Activated CD4-positive, alpha-beta T cell treated with anti-CD3 and anti-CD28 coated beads for 1 hour (primary cell): ENCODE results near the gene USP30.
A peak's percentile ranks its signal among the peaks of the same experiment; 100 is the strongest.

Source experiments
- DNase-seq: peaks from one replicate; pipeline ENCODE4 v3.0.0-alpha.2; 2020

Gene USP30

GRCh38 chr12:109098183-109098604 is 45.8 kb downstream of the USP30 start:
- DNase-seq = no peak

GRCh38 chr12:109098651-109099050 is 46.3 kb downstream of the USP30 start:
- DNase-seq = no peak

GRCh38 chr12:109099431-109100020 is 47.1 kb downstream of the USP30 start:
- DNase-seq = no peak

GRCh38 chr12:109100741-109101140 is 48.4 kb downstream of the USP30 start:
- no peak for DNase-seq

GRCh38 chr12:109102491-109102890 is 50.1 kb downstream of the USP30 start:
- no peak for DNase-seq

- no peak for DNase-seq
These were observed 52.8 kb downstream of the USP30 start for GRCh38 chr12:109105176-109105575.

GRCh38 chr12:109109746-109110350 is 57.5 kb downstream of the USP30 start:
- DNase-seq = no peak

GRCh38 chr12:109110988-109111495 is 58.7 kb downstream of the USP30 start:
- DNase-seq = peak; percentile 33

- no peak for DNase-seq
These were observed 60.5 kb downstream of the USP30 start for GRCh38 chr12:109112720-109113465.

- no peak for DNase-seq
These were observed 61.4 kb downstream of the USP30 start for GRCh38 chr12:109113661-109114321.

GRCh38 chr12:109114644-109115043 is 62.3 kb downstream of the USP30 start:
- no peak for DNase-seq

- no peak for DNase-seq
These were observed 63.0 kb downstream of the USP30 start for GRCh38 chr12:109115404-109115757.

GRCh38 chr12:109115758-109116610 is 63.6 kb downstream of the USP30 start, which contains the start of gene ACACB:
Gene ACACB, plus strand, starts transcription at chr12:109116587. Its CDS starts 22,819 bp downstream, at chr12:109139406.
- DNase-seq = no peak

- no peak for DNase-seq
These were observed 64.2 kb downstream of the USP30 start for GRCh38 chr12:109116611-109116949.

GRCh38 chr12:109120095-109120494 is 67.7 kb downstream of the USP30 start:
- no peak for DNase-seq

- DNase-seq = no peak
These were observed 68.2 kb downstream of the USP30 start for GRCh38 chr12:109120557-109120956.

- no peak for DNase-seq
These were observed 69.0 kb downstream of the USP30 start for GRCh38 chr12:109121346-109121880.

- DNase-seq = no peak
These were observed 72.7 kb downstream of the USP30 start for GRCh38 chr12:109124878-109125648.

- DNase-seq = no peak
These were observed 73.4 kb downstream of the USP30 start for GRCh38 chr12:109125791-109126190.

- DNase-seq = no peak
These were observed 74.4 kb downstream of the USP30 start for GRCh38 chr12:109126784-109127183.

GRCh38 chr12:109127533-109128242 is 75.3 kb downstream of the USP30 start:
- no peak for DNase-seq
